Measurements from ENCODE around the gene GIMAP8.
A peak's percentile ranks its signal among the peaks of the same experiment; 100 is the strongest.

The GIMAP8 gene

GRCh38 chr7:150412016-150412415 is 38.4 kb upstream of the GIMAP8 start:
- DNase-seq = no peak

GRCh38 chr7:150412518-150413488 is 37.6 kb upstream of the GIMAP8 start:
- DNase-seq = peak; percentile 67 to 76 (median 75)

- no peak for DNase-seq
Measured at GRCh38 chr7:150413640-150414081, 36.8 kb upstream of the GIMAP8 start.

- DNase-seq = no peak
Measured at GRCh38 chr7:150415161-150416153, 35.0 kb upstream of the GIMAP8 start.

- no peak for DNase-seq
Measured at GRCh38 chr7:150417239-150417638, 33.2 kb upstream of the GIMAP8 start.

- no peak for DNase-seq
Measured at GRCh38 chr7:150417863-150418262, 32.6 kb upstream of the GIMAP8 start.

GRCh38 chr7:150420242-150420641 is 30.2 kb upstream of the GIMAP8 start:
- DNase-seq = no peak

- DNase-seq = peak; percentile 82 to 90 (median 90)
Measured at GRCh38 chr7:150420987-150421674, 29.3 kb upstream of the GIMAP8 start.

GRCh38 chr7:150421831-150422230 is 28.6 kb upstream of the GIMAP8 start:
- DNase-seq = no peak

GRCh38 chr7:150425670-150426069 is 24.8 kb upstream of the GIMAP8 start:
- no peak for DNase-seq

GRCh38 chr7:150428671-150429451 is 21.6 kb upstream of the GIMAP8 start:
- DNase-seq = peak; percentile 91 to 93 (median 92)

GRCh38 chr7:150429699-150430098 is 20.7 kb upstream of the GIMAP8 start:
- DNase-seq = no peak

- no peak for DNase-seq
Measured at GRCh38 chr7:150430465-150431085, 19.9 kb upstream of the GIMAP8 start.

GRCh38 chr7:150431839-150432658 is 18.4 kb upstream of the GIMAP8 start:
- no peak for DNase-seq

- DNase-seq = peak; percentile 82 to 89 (median 83)
Measured at GRCh38 chr7:150432915-150433892, 17.2 kb upstream of the GIMAP8 start.

- peak in 2 of 3 donors; percentile 29 to 39 for DNase-seq
Measured at GRCh38 chr7:150434240-150434639, 16.2 kb upstream of the GIMAP8 start.

GRCh38 chr7:150435047-150435389 is 15.4 kb upstream of the GIMAP8 start:
- peak in 1 of 3 donors; percentile 27 for DNase-seq

GRCh38 chr7:150435390-150436073 is 14.9 kb upstream of the GIMAP8 start:
- peak; percentile 85 to 89 (median 88) for DNase-seq
